GM18870 (cell line): ENCODE data around the gene ROR2.

ENCODE experiments used
- ATAC-seq: cut with Tn5 transposase; IDR thresholded peaks from one replicate; pipeline ENCODE4 v1.9.1; 2021; ENCODE audit warnings: moderate library complexity; ENCODE audit not compliant: unreplicated experiment

ROR2 gene

DNA sequence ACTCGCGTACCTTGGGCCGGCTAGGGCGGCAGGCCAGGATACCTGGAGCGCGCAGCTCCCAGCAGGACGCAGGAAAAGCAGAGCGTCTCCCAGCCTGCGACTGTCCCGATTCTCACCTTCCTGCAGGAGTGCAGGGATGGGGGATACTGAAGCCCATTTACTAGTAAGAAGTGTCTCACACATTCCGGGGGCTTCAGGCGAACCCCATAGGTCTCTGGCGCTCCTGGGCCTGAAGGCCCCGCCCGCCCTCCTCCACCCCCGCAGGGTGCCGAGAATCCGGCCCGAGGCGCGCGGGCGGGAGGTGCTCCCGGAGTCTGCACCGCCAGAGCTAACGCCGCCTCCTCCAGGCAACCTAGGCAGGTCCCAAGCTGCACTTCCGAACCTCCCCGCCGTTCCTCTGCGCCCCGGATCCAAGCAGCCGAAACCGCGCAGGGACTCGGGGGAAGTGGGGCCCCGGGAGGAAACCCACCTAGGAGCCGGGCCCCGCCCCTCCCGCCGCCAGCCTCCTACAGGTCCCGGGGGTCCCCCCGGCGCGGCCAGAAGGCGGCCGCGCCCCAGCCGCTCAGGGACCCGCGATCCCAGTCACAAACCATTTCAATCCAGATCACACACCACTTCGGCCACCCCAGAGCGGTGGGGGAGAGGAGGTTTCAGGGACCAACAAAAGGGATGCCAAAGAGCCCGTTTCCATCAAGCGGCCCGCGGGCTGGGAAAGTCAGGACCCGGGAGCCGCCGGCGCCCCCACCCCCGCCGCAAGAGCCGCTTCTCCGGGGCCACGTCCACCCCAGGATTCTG lies 1.2 kb downstream of the ROR2 start:
- no peak for ATAC-seq

GRCh38 chr9:91948101-91948596 lies 1.9 kb downstream of the ROR2 start:
- ATAC-seq: no peak

- no peak for ATAC-seq
Measured at GRCh38 chr9:91946653-91947488, 3.2 kb downstream of the ROR2 start.

GRCh38 chr9:91946196-91946595 lies 3.8 kb downstream of the ROR2 start:
- no peak for ATAC-seq

DNA sequence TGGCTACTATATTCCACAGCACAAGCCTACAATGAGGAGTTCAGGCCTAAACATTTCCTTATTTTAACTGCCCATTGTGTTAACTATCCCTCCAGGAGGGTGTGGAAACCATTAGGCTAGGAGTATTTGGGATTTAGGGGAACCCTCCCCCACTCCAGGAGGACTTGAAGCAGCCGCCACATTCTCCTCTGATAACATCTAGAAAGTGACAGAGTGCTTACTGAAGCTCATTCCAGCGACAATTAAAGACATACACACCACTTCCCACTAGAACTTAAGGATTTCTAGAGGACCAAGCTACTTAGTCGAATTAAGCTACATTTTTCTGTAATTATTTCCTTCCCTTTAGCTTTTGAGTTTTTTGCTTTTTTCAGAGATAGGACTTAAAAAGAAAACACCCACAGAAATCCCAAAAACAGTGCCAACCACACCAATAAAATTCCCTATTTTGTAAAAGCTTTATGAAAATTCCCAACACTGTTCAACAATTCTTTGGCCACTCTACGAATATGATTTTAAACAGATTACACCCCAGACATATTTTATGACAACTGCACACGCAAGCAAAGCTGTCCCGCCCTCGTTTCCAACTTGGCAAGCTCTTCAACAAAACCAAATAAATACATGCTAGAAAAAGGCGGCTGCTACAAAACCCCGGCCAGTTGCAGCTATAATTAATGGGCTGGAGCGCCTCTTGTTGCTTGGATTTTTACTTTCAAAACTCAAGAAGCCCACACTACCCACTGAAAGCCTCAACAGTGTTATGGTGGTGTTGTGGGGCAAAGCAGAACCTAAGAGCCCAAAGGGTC lies 4.5 kb downstream of the ROR2 start:
- no peak for ATAC-seq

DNA sequence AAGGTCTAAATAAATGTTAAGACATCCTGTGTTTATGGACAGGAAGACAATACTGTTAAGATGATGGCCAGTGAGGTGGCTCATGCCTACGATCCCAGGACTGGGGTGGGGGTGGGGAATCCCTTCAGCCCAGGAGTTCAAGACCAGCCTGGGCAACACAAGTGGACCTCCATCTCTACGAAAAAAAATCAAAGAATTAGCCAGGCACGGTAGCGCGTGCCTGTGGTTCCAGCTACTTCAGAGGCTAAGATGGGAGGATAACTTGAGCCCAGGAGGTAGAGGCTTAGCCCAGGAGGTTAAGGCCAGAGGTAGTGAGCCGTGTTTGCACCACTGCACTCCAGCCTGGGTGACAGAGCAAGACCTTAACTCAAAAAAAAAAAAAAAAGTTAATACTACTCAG lies 5.3 kb downstream of the ROR2 start:
- ATAC-seq: no peak

DNA sequence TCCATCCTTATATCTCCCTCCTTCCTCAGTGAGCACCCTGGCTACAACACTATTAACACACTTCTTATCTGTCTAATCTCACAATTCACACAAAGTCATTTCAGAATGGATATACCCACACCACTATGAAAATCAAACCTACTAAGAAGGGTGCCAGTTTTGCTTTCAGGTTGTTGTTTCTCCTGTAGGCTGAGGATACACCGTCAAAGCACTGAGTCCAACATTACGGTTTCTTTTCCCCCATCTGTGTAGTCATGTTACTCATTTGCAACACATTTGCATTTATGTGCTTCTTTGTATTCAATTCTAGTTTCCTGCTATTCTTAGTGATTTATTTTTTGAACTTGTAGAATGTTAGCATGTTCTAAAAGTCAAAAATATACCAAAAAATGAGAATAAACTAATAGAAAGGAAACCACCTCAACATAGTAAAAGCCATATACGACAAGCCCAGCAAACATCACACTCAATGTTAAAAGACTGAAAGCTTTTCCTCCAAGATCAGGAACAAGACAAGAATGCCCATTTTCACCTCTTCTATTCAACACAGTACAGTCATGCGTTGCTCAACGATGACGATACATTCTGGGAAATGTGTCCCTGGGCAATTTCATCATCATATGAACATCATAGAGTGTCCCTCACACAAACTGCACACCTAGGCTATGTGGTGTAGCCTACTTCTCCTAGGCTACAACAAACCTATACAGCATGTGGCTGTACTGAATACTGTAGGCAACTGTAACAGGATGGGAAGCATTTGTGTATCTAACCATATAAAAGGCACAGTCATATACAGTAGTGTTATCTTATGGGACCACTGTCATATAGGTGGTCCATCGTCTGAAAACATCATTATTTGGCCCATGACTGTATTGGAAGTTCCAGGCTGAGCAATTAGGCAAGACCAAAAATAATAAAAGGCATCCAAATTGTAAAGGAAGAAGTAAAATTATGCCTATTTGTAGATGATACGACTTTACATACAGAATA lies 6.3 kb downstream of the ROR2 start:
- ATAC-seq: no peak

- no peak for ATAC-seq
Measured at GRCh38 chr9:91942201-91942600, 7.8 kb downstream of the ROR2 start.

DNA sequence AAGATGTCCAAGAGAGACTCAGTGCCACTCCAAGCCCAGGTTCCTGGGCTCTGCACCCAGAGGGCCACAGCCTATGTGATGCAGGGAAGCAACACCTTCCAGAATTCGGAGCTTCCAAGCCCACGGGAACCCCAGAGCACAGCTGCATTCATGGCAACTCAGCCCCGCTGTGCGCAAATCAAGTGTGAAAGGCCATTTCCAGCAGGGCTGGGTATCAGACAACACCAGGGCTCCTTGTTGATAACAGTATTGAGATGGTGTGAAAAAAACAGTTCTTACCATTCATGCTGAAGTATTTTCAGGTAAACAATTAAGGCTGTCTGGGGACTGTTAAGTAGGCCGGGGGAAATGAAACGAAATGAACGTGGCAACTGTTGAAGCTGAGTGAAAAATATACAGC lies 10.1 kb downstream of the ROR2 start:
- no peak for ATAC-seq

DNA sequence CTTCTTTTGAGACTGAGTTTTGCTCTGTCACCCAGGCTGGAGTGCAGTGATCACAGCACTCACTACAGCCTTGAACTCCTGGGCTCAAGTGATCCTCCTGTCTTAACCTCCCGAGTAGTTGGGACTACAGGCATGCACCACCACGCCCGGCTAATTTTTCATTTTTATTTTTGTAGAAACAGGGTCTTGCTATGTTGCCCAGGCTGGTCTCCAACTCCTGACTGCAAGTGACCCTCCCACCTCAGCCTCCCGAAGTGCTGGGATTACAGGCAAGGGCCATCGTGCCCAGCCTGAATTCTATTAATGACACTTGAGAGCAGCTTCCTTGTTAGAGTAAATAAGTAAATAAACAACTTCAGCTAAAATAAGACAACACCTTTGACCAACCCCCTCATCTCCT lies 12.3 kb downstream of the ROR2 start:
- no peak for ATAC-seq

- ATAC-seq: no peak
Measured at GRCh38 chr9:91937056-91937455, 13.0 kb downstream of the ROR2 start.

DNA sequence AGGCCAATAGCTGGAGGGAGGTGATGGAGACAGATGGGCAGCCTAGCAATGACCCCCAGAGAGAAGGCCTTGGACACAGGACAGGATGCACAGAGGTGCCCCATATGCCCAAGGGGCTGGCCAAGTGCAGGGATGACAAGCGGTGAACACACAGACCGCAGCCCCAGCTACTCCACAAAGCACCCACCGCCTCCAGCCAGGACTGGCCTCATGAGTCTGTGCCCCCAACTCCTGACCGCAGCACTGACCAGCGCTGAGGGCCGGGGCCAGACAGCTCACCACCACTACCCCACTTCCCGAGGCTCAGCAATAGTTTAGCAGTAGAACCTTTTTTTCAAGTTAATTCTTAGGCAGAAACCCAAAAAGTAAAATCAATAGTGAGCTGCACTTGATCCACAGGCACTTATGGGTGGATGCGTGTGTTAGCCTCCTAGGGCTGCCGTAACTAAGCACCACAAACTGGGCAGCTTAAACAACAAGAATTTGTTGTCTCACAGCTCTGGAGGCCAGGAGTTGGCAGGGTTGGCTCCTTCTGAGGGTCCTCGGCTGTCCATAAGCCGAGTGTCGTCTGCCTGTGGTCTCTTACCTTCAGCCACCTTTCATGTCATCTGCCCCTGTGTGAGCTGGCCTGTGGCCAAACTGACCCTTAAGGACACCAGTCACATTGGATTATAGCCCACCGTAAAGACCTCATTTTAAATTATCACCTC lies 14.1 kb downstream of the ROR2 start:
- no peak for ATAC-seq

- ATAC-seq: no peak
Measured at GRCh38 chr9:91935066-91935749, 14.8 kb downstream of the ROR2 start.

- ATAC-seq: no peak
Measured at GRCh38 chr9:91934654-91935053, 15.4 kb downstream of the ROR2 start.

- no peak for ATAC-seq
Measured at GRCh38 chr9:91933556-91934352, 16.3 kb downstream of the ROR2 start.

DNA sequence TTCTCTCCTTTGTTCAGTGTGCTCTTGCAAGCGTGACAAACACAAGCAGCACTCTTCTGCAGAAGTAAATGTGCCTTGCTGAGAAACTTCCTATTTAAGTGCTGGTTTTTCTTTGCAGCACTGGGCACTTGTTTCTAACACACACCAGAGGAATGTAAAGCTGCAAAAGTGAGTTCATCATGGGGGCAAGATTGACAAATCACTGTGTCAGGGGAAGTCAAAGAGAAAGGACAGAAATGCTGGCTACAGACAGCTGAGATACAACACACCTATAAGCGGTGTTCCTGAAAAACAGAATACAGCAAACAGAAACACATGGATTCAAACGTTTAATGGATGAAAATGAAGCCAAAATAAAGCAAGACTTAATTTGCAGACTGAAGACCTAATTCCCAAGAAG lies 19.6 kb downstream of the ROR2 start:
- no peak for ATAC-seq

DNA sequence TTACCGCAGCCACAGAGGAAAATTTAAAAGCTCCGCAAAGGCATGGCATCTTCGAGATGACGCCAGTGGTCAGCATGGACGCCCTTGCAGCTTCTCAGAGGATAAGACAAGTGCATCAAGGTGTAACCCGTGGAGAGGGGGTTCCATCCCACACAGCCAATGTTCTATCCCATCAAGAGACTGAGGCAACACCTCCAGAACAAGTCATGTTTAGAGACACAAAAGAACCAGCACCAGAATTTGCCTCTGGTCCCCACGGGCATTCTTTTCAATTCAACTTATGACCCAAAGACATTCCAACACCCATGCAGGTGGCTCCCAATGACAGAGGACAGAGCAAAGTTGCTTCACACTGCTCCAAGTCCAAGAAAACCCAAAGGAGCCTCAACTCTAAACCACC lies 20.7 kb downstream of the ROR2 start:
- no peak for ATAC-seq

DNA sequence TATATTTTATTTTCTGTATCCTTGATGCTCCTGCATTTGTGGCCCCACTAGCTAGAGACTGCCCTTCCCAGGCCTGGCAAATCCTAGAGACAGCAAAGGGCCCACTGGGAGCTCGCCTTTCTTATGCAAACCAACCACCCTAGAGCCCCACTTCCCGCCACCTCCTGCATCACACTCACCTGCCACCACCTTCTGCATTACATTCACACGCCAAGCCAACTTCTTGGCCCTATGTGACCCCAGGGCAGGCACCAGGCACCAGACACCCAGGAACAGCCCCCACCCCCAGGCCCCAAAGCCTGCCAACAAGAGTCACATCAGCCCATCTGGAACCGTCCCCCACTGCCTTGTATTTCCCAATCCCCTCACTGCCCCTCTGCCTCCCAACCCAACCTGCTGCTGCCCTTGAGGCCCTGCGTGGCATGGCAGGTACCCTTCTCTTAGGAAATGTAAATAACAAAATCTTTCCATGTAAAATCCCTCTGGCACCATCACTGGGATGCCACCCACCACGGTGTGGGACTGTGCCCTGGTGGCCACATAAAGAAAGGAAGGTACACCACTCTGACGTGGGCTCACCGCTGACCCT lies 22.0 kb downstream of the ROR2 start:
- ATAC-seq: no peak
